ENCODE results near the gene LPGAT1. TPM values are rescaled to one million over a fixed set of nuclear protein-coding genes. Genes with fewer than 3 reads are reported as not detected.

LPGAT1 gene
- total and polyA plus RNA-seq, 12 donors, result 5.9 to 36.6 (median 26.4) TPM

DNA sequence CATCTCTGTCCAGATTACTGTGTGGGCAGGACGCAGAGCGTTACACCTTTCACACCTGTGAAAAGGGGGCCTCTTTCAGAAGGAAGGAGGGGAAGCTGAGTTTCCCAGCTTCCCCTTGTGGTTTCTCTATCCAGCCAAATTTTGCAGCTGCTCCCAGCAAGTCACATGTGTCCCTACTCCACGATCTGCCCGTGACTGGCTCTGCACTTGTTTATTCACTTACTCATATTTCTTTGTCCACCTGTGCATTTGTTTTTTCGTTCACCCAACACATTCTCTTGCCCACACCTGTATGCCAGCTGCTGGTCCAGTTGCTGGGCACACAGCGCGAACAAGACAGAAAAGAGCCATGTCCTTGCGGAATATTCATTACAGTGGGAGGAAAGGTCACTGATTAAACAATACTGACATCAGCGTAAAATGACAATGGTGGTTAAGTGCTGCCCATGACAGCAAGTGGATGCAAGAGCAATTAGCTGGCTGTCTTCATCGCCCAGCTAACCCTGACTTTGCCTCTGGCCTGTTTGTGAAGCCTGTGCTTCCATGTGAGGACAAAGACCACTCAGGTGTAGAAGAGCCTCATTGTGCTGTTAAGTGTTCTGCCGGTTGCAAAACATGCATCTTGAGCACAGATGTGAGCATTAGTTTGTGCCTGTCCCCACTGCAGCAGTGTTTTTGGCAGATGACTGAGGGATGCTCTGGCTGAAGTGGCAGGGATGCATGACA is 126.6 kb downstream of the LPGAT1 start:
- TF ChIP-seq, protein P1, sequence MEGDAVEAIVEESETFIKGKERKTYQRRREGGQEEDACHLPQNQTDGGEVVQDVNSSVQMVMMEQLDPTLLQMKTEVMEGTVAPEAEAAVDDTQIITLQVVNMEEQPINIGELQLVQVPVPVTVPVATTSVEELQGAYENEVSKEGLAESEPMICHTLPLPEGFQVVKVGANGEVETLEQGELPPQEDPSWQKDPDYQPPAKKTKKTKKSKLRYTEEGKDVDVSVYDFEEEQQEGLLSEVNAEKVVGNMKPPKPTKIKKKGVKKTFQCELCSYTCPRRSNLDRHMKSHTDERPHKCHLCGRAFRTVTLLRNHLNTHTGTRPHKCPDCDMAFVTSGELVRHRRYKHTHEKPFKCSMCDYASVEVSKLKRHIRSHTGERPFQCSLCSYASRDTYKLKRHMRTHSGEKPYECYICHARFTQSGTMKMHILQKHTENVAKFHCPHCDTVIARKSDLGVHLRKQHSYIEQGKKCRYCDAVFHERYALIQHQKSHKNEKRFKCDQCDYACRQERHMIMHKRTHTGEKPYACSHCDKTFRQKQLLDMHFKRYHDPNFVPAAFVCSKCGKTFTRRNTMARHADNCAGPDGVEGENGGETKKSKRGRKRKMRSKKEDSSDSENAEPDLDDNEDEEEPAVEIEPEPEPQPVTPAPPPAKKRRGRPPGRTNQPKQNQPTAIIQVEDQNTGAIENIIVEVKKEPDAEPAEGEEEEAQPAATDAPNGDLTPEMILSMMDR (IDR thresholded peaks at IDR 0.05), result no peak
- peaks cover 0 to 5% (median 0%) of the 10 kb centered on the region in 7 donors for H3K27me3 ChIP-seq
- H3K9me3 ChIP-seq, result no peaks in the 10 kb centered on the region
- no peak overlapping the region for H3K27ac ChIP-seq
- H3K36me3 ChIP-seq, result no peaks in the 10 kb centered on the region
- H3K4me1 ChIP-seq, result peaks cover 0 to 6% (median under 1%) of the 10 kb centered on the region in 9 donors
- DNase-seq (no peak), ATAC-seq (no peak)
- intact Hi-C loops (cut with DNase I), result loop anchor here in 1 of 10 donors (10.0 kb wide), 1 partner anchor 241 kb away; no protein-coding TSS in a partner anchor
- 87 to 90% methylated on average over 11 of the region's 11 CpGs for WGBS, 2 donors
- no peak overlapping the region for H3K4me3 ChIP-seq

DNA sequence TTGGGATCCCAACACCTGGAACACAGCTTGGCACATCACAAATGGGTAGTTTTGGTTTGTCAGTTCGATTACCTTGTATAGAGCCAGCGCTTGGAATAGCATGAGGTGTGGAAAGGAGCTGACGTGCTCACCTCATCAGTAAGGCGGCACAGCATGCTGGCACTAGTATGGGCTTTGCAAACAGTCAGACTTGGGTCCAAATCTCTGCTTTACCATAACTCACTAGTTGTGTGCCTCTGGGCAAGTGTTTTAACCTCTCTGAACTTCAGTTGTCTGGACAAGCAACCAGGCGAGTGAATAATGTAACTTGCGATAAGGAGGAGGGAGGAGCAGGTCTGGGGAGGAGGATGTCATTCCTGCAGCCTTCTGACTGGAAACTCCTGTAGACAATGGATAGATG is 128.8 kb downstream of the LPGAT1 start:
- Histone ChIP-seq H3K36me3 (no peaks in the 10 kb centered on the region), H3K27me3 (peaks cover 0 to 8% (median 0%) of the 10 kb centered on the region in 7 donors), H3K27ac (no peak overlapping the region), H3K4me3 (no peak overlapping the region), H3K4me1 (peaks cover 0 to 15% (median 7%) of the 10 kb centered on the region in 9 donors), H3K9me3 (no peaks in the 10 kb centered on the region)
- DNase-seq (no peak), ATAC-seq (no peak)
- intact Hi-C loops (cut with DNase I), result loop anchor here in 1 of 10 donors (10.0 kb wide), 1 partner anchor 243 kb away; no protein-coding TSS in a partner anchor
- WGBS, 2 donors, result 86 to 87% methylated on average over 6 of the region's 6 CpGs
- TF ChIP-seq, protein P1 (IDR thresholded peaks at IDR 0.05), result no peak

DNA sequence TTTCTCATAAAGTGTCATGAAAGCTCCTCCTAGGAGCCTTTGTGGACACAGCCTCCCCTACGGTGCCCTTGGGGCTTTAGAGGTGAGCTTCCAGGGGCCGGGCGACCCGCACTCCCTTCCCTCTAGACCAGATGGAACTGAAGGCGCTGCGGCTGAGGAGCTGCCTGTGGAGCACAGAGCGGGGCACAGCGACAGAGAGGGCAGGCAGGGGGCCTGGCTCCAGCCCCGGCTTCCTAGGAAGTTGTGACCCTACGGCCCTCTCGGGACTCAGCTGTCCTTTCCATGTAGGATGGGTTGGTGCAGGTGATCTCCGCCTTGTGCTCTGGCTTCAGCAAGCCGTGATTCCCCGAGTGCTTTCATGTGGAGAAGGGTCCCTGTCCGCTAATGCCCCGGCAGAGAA is 131.5 kb downstream of the LPGAT1 start:
- 60 to 70% methylated on average over 16 of the region's 16 CpGs for WGBS, 2 donors
- no peaks in the 10 kb centered on the region for H3K9me3 ChIP-seq
- peak overlapping the region in 1 of 10 donors; percentile 19 for H3K4me3 ChIP-seq
- ATAC-seq, result peak in 5 of 8 donors; percentile 6 to 24 (median 14)
- peaks cover 0 to 8% (median 0%) of the 10 kb centered on the region in 7 donors for H3K27me3 ChIP-seq
- intact Hi-C loops (cut with DNase I), result loop anchor here in 9 of 10 donors (2.0 to 10.0 kb wide), 4 partner anchors 132 to 246 kb away; partner anchors contain the start of gene LPGAT1 (in 9 of the 9)
- H3K36me3 ChIP-seq, result no peaks in the 10 kb centered on the region
- TF ChIP-seq, protein P1 (IDR thresholded peaks at IDR 0.05), result no peak
- no peak for DNase-seq
- peaks cover 0 to 18% (median 4%) of the 10 kb centered on the region in 9 donors for H3K4me1 ChIP-seq
- H3K27ac ChIP-seq, result no peak overlapping the region

DNA sequence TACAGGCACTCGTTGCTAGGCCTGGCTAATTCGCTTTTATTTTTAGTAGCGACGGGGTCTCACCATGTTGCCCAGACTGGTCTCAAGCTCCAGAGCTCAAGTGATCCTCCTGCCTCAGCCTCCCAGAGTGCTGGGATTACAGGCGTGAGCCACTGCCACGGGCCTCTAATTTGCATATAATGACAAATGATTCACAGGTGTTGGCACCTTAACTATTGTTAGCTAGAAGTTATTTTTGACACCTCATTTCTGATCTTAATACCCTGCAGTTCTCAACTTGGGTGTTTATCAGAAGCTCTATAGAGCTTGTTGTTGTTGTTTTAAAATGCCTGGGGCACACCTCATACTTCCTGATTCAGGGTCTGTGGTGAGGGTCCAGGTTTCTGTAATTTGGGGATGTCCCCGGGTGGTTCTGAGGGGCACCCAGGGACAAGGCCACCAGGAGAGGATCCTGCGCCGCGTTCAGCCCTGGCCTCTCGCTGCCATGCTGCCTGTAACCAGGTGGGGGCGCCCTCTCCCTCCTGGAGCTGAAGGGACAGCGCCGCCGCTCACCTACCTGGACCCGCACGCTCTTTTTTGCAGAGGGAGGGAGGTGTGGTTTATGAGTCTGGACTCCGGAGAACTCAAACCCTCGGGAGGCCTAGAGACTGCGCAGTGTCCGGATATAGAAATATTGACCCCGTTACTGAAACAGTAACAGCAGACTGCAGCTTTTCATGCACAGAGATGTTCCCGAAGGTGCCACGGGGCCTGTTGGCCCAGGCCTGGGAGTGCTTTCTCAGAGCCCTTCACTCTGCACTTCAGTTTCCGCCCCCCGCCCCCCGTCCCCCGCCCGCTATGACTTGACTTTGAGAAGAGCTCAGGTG is 132.2 kb downstream of the LPGAT1 start:
- peaks cover 0 to 16% (median 4%) of the 10 kb centered on the region in 9 donors for H3K4me1 ChIP-seq
- DNase-seq (peak; percentile 64 to 80), ATAC-seq (peak; percentile 83 to 95 (median 92))
- WGBS, 2 donors, result 19% methylated on average over 29 of the region's 29 CpGs
- no peaks in the 10 kb centered on the region for H3K36me3 ChIP-seq
- H3K27me3 ChIP-seq, result peaks cover 0 to 8% (median 0%) of the 10 kb centered on the region in 7 donors
- H3K27ac ChIP-seq, result no peak overlapping the region
- TF ChIP-seq, protein P1 (IDR thresholded peaks at IDR 0.05), result peak; percentile 80 to 98 (median 94)
- no peaks in the 10 kb centered on the region for H3K9me3 ChIP-seq
- H3K4me3 ChIP-seq, result peak overlapping the region in 4 of 10 donors; percentile 7 to 28 (median 22)
- intact Hi-C loops (cut with DNase I), result loop anchor here (1.0 to 10.0 kb wide), 5 partner anchors 132 to 246 kb away; partner anchors contain the start of gene LPGAT1 (in 9 of the 10)
